K562 (cell line): ENCODE data around the gene HCST. TPM values are rescaled to one million over a fixed set of nuclear protein-coding genes. Genes with fewer than 3 reads are reported as not detected.

Source experiments
- ATAC-seq: fragments of 200-7000 bp; cut with Tn5 transposase; 3 replicates; pipeline ENCODE4 v1.9.1; 2020; ENCODE audit warnings: moderate library complexity
- BruUV-seq: library from RNA; stranded (reverse); fragments of 400-500 nt; replicated peaks from 2 replicates; lab custom pipeline; 2021; lab: Mats Ljungman, UMichigan
- CTCF ChIA-PET: fragments of 300-600 bp; formaldehyde crosslinking; extraction: SDS; loops from one replicate; lab custom pipeline; 2021; ENCODE audit warnings: low intra/inter-chr PET ratio; lab: Yijun Ruan, JAX
- POLR2A ChIA-PET: fragments of 300-600, 350-650 bp; sonication (Branson Sonifier 250); formaldehyde crosslinking; extraction: SDS; loops from one replicate; lab custom pipeline; 2021; ENCODE audit warnings: antibody characterized with exemption, inconsistent platforms; lab: Yijun Ruan, JAX
- DNase-seq, 4 experiments: peaks; one replicate each; pipeline versions ENCODE4 v3.0.0 to v3.0.0-alpha.2; 2011 to 2018; ENCODE audit warnings: low spot score in 3 of 4, mixed read lengths in 3 of 4; ENCODE audit errors: extremely low read depth in 1 of 4
- FAIRE-seq: peaks from 2 replicates; lab custom pipeline; 2011; peaks lifted over from hg19 to GRCh38; lab: Jason Lieb, UNC
- H2AFZ ChIP-seq: 2 replicates; pipeline ENCODE4 v1.6.0; 2011; ENCODE audit warnings: low read depth, low read length, control low read depth, inconsistent platforms
- H3K27ac ChIP-seq: fragments of 200-600 bp; 3 replicates; pipeline ENCODE4 v1.8.0; 2011; ENCODE audit warnings: low read depth, mild to moderate bottlenecking, control low read depth, inconsistent platforms, low read length, moderate library complexity, mixed read lengths; ENCODE audit errors: extremely low read depth
- H3K27me3 ChIP-seq, 2 experiments: fragments of 300-600 bp in 1 of 2; 2 replicates in 1 of 2; 3 replicates in 1 of 2; pipeline versions ENCODE4 v1.6.0 to v1.8.0; 2011; ENCODE audit warnings: inconsistent platforms in 2 of 2, low read length in 2 of 2, mild to moderate bottlenecking in 1 of 2, mixed read lengths in 1 of 2, moderate library complexity in 1 of 2; ENCODE audit not compliant: control insufficient read depth in 2 of 2, insufficient read depth in 2 of 2
- H3K36me3 ChIP-seq: fragments of 300-600 bp; 3 replicates; pipeline ENCODE4 v1.8.0; 2011; ENCODE audit warnings: mild to moderate bottlenecking, low read length, inconsistent platforms; ENCODE audit not compliant: control insufficient read depth, insufficient read depth
- H3K4me1 ChIP-seq, 2 experiments: fragments of 200-600 bp in 1 of 2; replicated peaks in 1 of 2; 2 replicates in 1 of 2; 3 replicates in 1 of 2; pipeline versions ENCODE4 v1.5.1 to v1.8.0; 2011; ENCODE audit warnings: inconsistent platforms in 2 of 2, low read length in 2 of 2, mild to moderate bottlenecking in 1 of 2, mixed read lengths in 1 of 2, moderate library complexity in 1 of 2; ENCODE audit not compliant: control insufficient read depth in 2 of 2, insufficient read depth in 2 of 2
- H3K4me2 ChIP-seq: 2 replicates; pipeline ENCODE4 v1.6.1; 2011; ENCODE audit warnings: low read length, control low read depth, inconsistent platforms, mixed read lengths; ENCODE audit not compliant: insufficient read depth
- H3K4me3 ChIP-seq: fragments of 200-600 bp; sonication (generic), shearing (Covaris generic); 2 replicates; pipeline ENCODE4 v1.5.1; 2016; ENCODE audit warnings: control low read depth, inconsistent platforms
- H3K79me2 ChIP-seq: fragments of 200-600 bp; 3 replicates; pipeline ENCODE4 v1.8.0; 2011; ENCODE audit warnings: low read length, inconsistent platforms; ENCODE audit not compliant: control insufficient read depth, insufficient read depth
- H3K9ac ChIP-seq, 2 experiments: 2 replicates each; pipeline versions ENCODE4 v1.6.0 to v1.6.1; 2011; ENCODE audit warnings: low read depth in 2 of 2, low read length in 2 of 2, control low read depth in 1 of 2, inconsistent platforms in 1 of 2, mild to moderate bottlenecking in 1 of 2, mixed read lengths in 1 of 2; ENCODE audit not compliant: insufficient read depth in 1 of 2
- H3K9me1 ChIP-seq: one replicate; pipeline ENCODE4 v1.6.0; 2011; ENCODE audit warnings: inconsistent platforms, mild to moderate bottlenecking, low read length, moderate library complexity; ENCODE audit not compliant: control insufficient read depth, insufficient read depth
- H3K9me3 ChIP-seq: replicated peaks from 2 replicates; pipeline ENCODE4 v1.5.1; 2011; ENCODE audit warnings: low read depth, low read length, inconsistent platforms; ENCODE audit not compliant: control insufficient read depth, insufficient read depth
- H4K20me1 ChIP-seq: replicated peaks from 2 replicates; pipeline ENCODE4 v1.6.1; 2011; ENCODE audit warnings: low read length, inconsistent platforms, mixed read lengths; ENCODE audit not compliant: control insufficient read depth, insufficient read depth
- CC2D1A ChIP-seq: fragments of 450-650 bp; IDR thresholded peaks from 2 replicates; pipeline ENCODE4 v1.6.1; 2017; ENCODE audit warnings: mild to moderate bottlenecking
- CREB3L1 ChIP-seq: fragments of 450-650 bp; IDR thresholded peaks from 2 replicates; pipeline ENCODE4 v1.6.1; 2014; ENCODE audit warnings: low read depth, mild to moderate bottlenecking, moderate library complexity, borderline replicate concordance
- CTCF ChIP-seq, 3 experiments: IDR thresholded peaks in 2 of 3; conservative IDR thresholded peaks in 1 of 3; 2 replicates each; pipeline ENCODE4 v1.5.1; 2011 to 2012; ENCODE audit warnings: low read length in 3 of 3, mild to moderate bottlenecking in 3 of 3, control low read depth in 2 of 3, improper control_type of control experiment in 1 of 3, inconsistent platforms in 1 of 3, low read depth in 1 of 3, mixed read lengths in 1 of 3, moderate library complexity in 1 of 3; ENCODE audit not compliant: insufficient read depth in 2 of 3
- HDAC1 ChIP-seq, 2 experiments: fragments of 450-650 bp; IDR thresholded peaks; 2 replicates each; pipeline ENCODE4 v1.6.1; 2016 to 2017; ENCODE audit warnings: inconsistent platforms in 1 of 2, mild to moderate bottlenecking in 1 of 2, moderate library complexity in 1 of 2
- NR2C2 ChIP-seq, 2 experiments: fragments of 200-800 bp in 1 of 2; sonication (Bioruptor generic) in 1 of 2; sonication (generic) in 1 of 2; formaldehyde crosslinking in 1 of 2; IDR thresholded peaks; 2 replicates each; pipeline versions ENCODE4 v1.6.1 to v1.8.0; 2016 to 2022; ENCODE audit warnings: mild to moderate bottlenecking in 1 of 2, missing compliant biosample characterization in 1 of 2, missing genetic modification characterization in 1 of 2, missing genetic modification reagents in 1 of 2
- STAG1 ChIP-seq: sonication (generic); formaldehyde crosslinking; IDR thresholded peaks from 2 replicates; pipeline ENCODE4 v1.5.0; 2020; ENCODE audit warnings: missing genetic modification reagents, borderline replicate concordance
- TOE1 ChIP-seq, 2 experiments: fragments of 450-650 bp in 1 of 2; sonication (generic) in 1 of 2; formaldehyde crosslinking in 1 of 2; IDR thresholded peaks; 2 replicates each; pipeline versions ENCODE4 v1.7.1 to v1.8.0; 2016 to 2022; ENCODE audit warnings: borderline replicate concordance in 2 of 2, mild to moderate bottlenecking in 2 of 2, antibody characterized with exemption in 1 of 2, inconsistent platforms in 1 of 2, low read depth in 1 of 2, missing genetic modification reagents in 1 of 2, moderate library complexity in 1 of 2
- ZFX ChIP-seq: sonication (generic); formaldehyde crosslinking; IDR thresholded peaks from 2 replicates; pipeline ENCODE4 v1.8.0; 2022; ENCODE audit warnings: mild to moderate bottlenecking, missing genetic modification reagents, moderate library complexity
- WGBS: fragments of 100-300 bp; shearing (Covaris generic); methylation state at CpG from one replicate; pipeline ENCODE4 v1.1.6; 2016; ENCODE audit warnings: low coverage, mixed read lengths; ENCODE audit not compliant: insufficient coverage; ENCODE audit errors: missing lambda C conversion rate; 5-methylcytosine and 5-hydroxymethylcytosine counted together
- in situ Hi-C: fragments of 300-500 bp; cut with MboI; formaldehyde crosslinking; loops from 4 replicates; pipeline ENCODE4 v1.15.0; 2018; ENCODE audit warnings: inconsistent platforms, mixed read lengths
- intact Hi-C: fragments of 100-400 bp; cut with micrococcal nuclease; formaldehyde crosslinking; loops from 2 replicates; pipeline ENCODE4 v1.14.2; 2022
- polyA plus RNA-seq, 8 experiments: library from polyadenylated mRNA; depleted of rRNA in 4 of 8; stranded (reverse) in 5 of 8; unstranded in 3 of 8; fragments of >200 nt; fragmentation: Nextera tagmentation in 2 of 8; fragmentation: Illumina TruSeq in 1 of 8; extraction: Ambion mirVana in 2 of 8; extraction: Trizol in 1 of 8; gene quantifications; 2 replicates each; pipeline versions ENCODE4 v1.2.1 to v1.2.3, GENCODE V29; 2011 to 2014; ENCODE audit warnings: inconsistent platforms in 1 of 8, missing spikeins in 1 of 8
- total RNA-seq, 7 experiments: library from RNA; depleted of rRNA in 6 of 7; stranded (reverse); fragments of >200 nt in 6 of 7; fragmentation: Illumina TruSeq in 2 of 7; extraction: Trizol in 2 of 7; gene quantifications; 2 replicates each; pipeline versions ENCODE4 v1.2.1 to v1.2.3, GENCODE V29; 2011 to 2021; ENCODE audit warnings: low replicate concordance in 1 of 7
- TF ChIP-seq, protein P1 (sequence below): fragments of 250-450 bp; sonication (Bioruptor Pico); IDR thresholded peaks from 2 replicates; pipeline ENCODE4 v1.9.0; 2021; ENCODE audit warnings: mild to moderate bottlenecking
- TF ChIP-seq, protein P2 (sequence below), 2 experiments: fragments of 200-800 bp in 1 of 2; sonication (Bioruptor generic) in 1 of 2; sonication (generic) in 1 of 2; formaldehyde crosslinking in 1 of 2; IDR thresholded peaks in 1 of 2; conservative IDR thresholded peaks in 1 of 2; 2 replicates each; pipeline versions ENCODE4 v1.5.0 to v1.6.1; 2016 to 2020; ENCODE audit warnings: missing compliant biosample characterization in 1 of 2, missing genetic modification characterization in 1 of 2, missing genetic modification reagents in 1 of 2

Gene HCST
- total and polyA plus RNA-seq, 9 of the 15 experiments (the other 6 are each of a cell fraction or from before 2014, with no cell fraction given), result 0.29 to 1.9 (median 0.95) TPM; not detected in 2

GRCh38 chr19:35931874-35932202, 29.5 kb downstream of the HCST start:
- no peak for FAIRE-seq
- Histone ChIP-seq H3K9ac (no peak overlapping the region), H3K9me1 (no peaks in the 10 kb centered on the region), H3K36me3 (no peaks in the 10 kb centered on the region), H4K20me1 (0 out of 2 replicates have a peak, but pooled peaks cover 2% of the 10 kb centered on the region), H3K4me3 (no peak overlapping the region), H3K4me2 (0 out of 2 replicates have a peak overlapping the region, but pooled peaks have one; percentile 16), H2AFZ (peak overlapping the region; percentile 20; the same call in 1 of the 2 replicates), H3K4me1 (peaks cover 2 to 14% of the 10 kb centered on the region in 2 experiments; a peak in 2 of 5 replicates), H3K27me3 (peaks cover 7 to 19% of the 10 kb centered on the region in 2 experiments), H3K27ac (no peak overlapping the region), H3K9me3 (no peaks in the 10 kb centered on the region), H3K79me2 (no peaks in the 10 kb centered on the region)
- in situ Hi-C loops (loop anchor here (5.0 kb wide), 2 partner anchors 45 to 230 kb away; partner anchors contain the start of gene ZBTB32), intact Hi-C loops (loop anchor here (1.0 to 10.0 kb wide), 5 partner anchors 50 to 375 kb away; no protein-coding TSS in a partner anchor)
- ChIA-PET POLR2A (no interaction called here), CTCF (interaction anchor here (0.7 to 2.8 kb wide), 4 partner anchors 50 to 242 kb away, joined by 3 to 42 read pairs (median 20); no protein-coding TSS in a partner anchor)
- 14% methylated on average over 9 of the region's 9 CpGs for WGBS
- BruUV-seq, result no TSS peak
- no peak for DNase-seq
- no peak for ATAC-seq
- TF ChIP-seq TOE1 (IDR thresholded peaks at IDR 0.05; ENCODE audit: borderline replicate concordance) (peak; percentile 8; the same call in 1 of the 2 replicates), TOE1 (CRISPR knock-in tag; IDR thresholded peaks at IDR 0.05; ENCODE audit: borderline replicate concordance, low read depth) (no peak), CTCF (IDR thresholded peaks at IDR 0.05 in 2 of 3, conservative IDR thresholded peaks at IDR 0.05 in 1 of 3; ENCODE audit: insufficient read depth in 2 of 3, low read depth in 1 of 3, low read length in 3 of 3) (0 out of 6 replicates have a peak, but pooled peaks of 1 of the 3 experiments have one; percentile 6), CREB3L1 (0 out of 2 replicates have a peak, but pooled peaks have one; percentile 2), CC2D1A (peak; percentile 9; the same call in 1 of the 2 replicates), ZFX (CRISPR knock-in tag) (0 out of 2 replicates have a peak, but pooled peaks have one; percentile 9), NR2C2 (CRISPR knock-in tag; IDR thresholded peaks at IDR 0.05) (no peak; the same call in 1 of the 2 replicates), NR2C2 (tag; IDR thresholded peaks at IDR 0.05) (0 out of 2 replicates have a peak, but pooled peaks have one; percentile 0), HDAC1 (IDR thresholded peaks at IDR 0.05) (peak in 1 of 2 experiments; percentile 7; a peak in 1 of 4 replicates), STAG1 (CRISPR knock-in tag) (peak; percentile 3; the same call in 1 of the 2 replicates)
- TF ChIP-seq, protein P1, sequence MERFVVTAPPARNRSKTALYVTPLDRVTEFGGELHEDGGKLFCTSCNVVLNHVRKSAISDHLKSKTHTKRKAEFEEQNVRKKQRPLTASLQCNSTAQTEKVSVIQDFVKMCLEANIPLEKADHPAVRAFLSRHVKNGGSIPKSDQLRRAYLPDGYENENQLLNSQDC (CRISPR knock-in tag), result no peak
- TF ChIP-seq, protein P2, sequence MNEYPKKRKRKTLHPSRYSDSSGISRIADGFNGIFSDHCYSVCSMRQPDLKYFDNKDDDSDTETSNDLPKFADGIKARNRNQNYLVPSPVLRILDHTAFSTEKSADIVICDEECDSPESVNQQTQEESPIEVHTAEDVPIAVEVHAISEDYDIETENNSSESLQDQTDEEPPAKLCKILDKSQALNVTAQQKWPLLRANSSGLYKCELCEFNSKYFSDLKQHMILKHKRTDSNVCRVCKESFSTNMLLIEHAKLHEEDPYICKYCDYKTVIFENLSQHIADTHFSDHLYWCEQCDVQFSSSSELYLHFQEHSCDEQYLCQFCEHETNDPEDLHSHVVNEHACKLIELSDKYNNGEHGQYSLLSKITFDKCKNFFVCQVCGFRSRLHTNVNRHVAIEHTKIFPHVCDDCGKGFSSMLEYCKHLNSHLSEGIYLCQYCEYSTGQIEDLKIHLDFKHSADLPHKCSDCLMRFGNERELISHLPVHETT (CRISPR knock-in tag; conservative IDR thresholded peaks at IDR 0.05 in 1 of 2, IDR thresholded peaks at IDR 0.05 in 1 of 2), result no peak
